ENCODE data around the gene ARHGEF4. TPM values are rescaled to one million over a fixed set of nuclear protein-coding genes. Genes with fewer than 3 reads are reported as not detected.

ARHGEF4 gene
- total RNA-seq, 4 donors from 2014 or later: 52.8 to 82.4 (median 73.3) TPM

DNA sequence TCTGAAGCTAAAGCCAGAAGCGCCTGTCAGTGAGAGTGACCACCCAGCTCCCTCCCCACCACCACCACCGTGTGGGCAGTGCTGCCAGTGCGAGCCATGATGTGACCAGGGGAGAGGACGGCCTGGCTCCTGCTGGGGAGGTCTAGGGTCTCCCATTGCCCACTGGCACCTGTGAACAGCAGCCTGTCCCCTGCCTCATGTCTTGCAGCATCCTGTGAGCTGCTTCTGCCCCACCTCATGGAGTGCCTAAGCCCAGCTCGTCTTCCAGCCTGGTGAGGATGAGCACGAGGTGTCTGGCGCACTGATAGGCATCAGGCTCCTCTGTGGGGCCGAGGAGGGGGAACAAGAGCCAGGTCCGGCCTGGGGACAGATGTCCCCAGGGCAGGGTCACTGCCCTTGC is 195.2 kb downstream of the ARHGEF4 start:
- Histone ChIP-seq H3K27me3 (peaks cover 0 to 30% (median 0%) of the 10 kb centered on the region in 4 donors), H3K36me3 (peaks cover 0 to 36% (median 0%) of the 10 kb centered on the region in 3 donors), H3K4me3 (no peak overlapping the region), H3K27ac (no peak overlapping the region), H3K4me1 (peaks cover 10 to 27% (median 10%) of the 10 kb centered on the region in 3 donors), H3K9me3 (no peaks in the 10 kb centered on the region)
- no peak for DNase-seq
- whole genome bisulfite sequencing, 2 donors: 60% methylated on average over 1 of the region's 9 CpGs; no CpG with 5 or more reads in 1 of the 2 donors
- intact Hi-C loops (cut with DNase I): no loop called here
- TF ChIP-seq, protein P1, sequence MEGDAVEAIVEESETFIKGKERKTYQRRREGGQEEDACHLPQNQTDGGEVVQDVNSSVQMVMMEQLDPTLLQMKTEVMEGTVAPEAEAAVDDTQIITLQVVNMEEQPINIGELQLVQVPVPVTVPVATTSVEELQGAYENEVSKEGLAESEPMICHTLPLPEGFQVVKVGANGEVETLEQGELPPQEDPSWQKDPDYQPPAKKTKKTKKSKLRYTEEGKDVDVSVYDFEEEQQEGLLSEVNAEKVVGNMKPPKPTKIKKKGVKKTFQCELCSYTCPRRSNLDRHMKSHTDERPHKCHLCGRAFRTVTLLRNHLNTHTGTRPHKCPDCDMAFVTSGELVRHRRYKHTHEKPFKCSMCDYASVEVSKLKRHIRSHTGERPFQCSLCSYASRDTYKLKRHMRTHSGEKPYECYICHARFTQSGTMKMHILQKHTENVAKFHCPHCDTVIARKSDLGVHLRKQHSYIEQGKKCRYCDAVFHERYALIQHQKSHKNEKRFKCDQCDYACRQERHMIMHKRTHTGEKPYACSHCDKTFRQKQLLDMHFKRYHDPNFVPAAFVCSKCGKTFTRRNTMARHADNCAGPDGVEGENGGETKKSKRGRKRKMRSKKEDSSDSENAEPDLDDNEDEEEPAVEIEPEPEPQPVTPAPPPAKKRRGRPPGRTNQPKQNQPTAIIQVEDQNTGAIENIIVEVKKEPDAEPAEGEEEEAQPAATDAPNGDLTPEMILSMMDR (IDR thresholded peaks at IDR 0.05): no peak
- no peak for TF ChIP-seq POLR2A (IDR thresholded peaks at IDR 0.05)

DNA sequence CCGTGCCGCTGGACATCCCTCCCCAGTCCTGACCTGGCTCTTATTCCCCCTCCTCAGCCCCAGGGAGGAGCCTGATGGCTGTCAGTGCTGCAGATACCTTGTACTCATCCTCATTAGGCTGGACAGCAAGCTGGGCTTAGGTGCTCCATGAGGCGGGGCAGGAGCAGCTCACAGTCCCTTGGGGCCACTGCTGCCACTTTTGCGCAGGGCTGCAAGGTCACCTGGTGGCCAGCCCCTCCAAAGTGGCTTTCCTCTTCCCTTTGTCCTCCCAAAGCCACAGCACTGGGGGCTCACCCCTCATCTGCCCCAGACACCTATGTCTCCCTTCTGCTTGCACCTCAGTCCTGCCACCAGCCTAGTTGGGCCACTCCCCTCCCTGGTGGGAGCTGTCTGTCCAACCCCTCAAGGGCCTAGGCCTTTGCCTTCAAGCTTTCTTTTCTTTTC is 195.7 kb downstream of the ARHGEF4 start:
- TF ChIP-seq, protein P1 (IDR thresholded peaks at IDR 0.05): no peak
- TF ChIP-seq POLR2A (IDR thresholded peaks at IDR 0.05): no peak
- H3K9me3 ChIP-seq: no peaks in the 10 kb centered on the region
- H3K27me3 ChIP-seq: peaks cover 0 to 30% (median 0%) of the 10 kb centered on the region in 4 donors
- H3K36me3 ChIP-seq: peaks cover 0 to 35% (median 0%) of the 10 kb centered on the region in 3 donors
- intact Hi-C loops (cut with DNase I): no loop called here
- WGBS, 2 donors: 83 to 84% methylated on average over 2 to 4 of the region's 4 CpGs
- H3K4me3 ChIP-seq: no peak overlapping the region
- H3K4me1 ChIP-seq: peaks cover 10 to 27% (median 10%) of the 10 kb centered on the region in 3 donors
- H3K27ac ChIP-seq: no peak overlapping the region
- DNase-seq: no peak

DNA sequence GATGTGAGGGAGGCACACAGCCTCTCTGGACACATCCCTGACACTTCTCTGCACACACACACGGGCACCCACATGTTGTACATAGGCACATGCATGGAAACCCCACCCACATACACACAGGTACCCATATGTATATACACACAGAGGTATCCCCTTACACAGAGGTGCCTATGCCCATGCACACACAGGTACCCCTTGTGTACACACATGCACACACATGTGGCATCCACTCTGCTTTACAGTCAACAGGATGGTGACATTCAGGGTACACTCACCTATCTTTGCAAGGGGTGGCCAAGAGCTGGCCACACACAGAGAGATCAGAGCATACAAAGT is 197.0 kb downstream of the ARHGEF4 start:
- Histone ChIP-seq H3K27ac (no peak overlapping the region), H3K9me3 (no peaks in the 10 kb centered on the region), H3K4me3 (no peak overlapping the region), H3K4me1 (peaks cover 10 to 27% (median 10%) of the 10 kb centered on the region in 3 donors), H3K27me3 (peaks cover 0 to 30% (median 0%) of the 10 kb centered on the region in 4 donors), H3K36me3 (peaks cover 0 to 25% (median 0%) of the 10 kb centered on the region in 3 donors)
- no peak for DNase-seq
- 62 to 100% methylated on average over 1 of the region's 1 CpG for WGBS, 2 donors
- TF ChIP-seq, protein P1 (IDR thresholded peaks at IDR 0.05): no peak
- no peak for TF ChIP-seq POLR2A (IDR thresholded peaks at IDR 0.05)
- intact Hi-C loops (cut with DNase I): no loop called here

DNA sequence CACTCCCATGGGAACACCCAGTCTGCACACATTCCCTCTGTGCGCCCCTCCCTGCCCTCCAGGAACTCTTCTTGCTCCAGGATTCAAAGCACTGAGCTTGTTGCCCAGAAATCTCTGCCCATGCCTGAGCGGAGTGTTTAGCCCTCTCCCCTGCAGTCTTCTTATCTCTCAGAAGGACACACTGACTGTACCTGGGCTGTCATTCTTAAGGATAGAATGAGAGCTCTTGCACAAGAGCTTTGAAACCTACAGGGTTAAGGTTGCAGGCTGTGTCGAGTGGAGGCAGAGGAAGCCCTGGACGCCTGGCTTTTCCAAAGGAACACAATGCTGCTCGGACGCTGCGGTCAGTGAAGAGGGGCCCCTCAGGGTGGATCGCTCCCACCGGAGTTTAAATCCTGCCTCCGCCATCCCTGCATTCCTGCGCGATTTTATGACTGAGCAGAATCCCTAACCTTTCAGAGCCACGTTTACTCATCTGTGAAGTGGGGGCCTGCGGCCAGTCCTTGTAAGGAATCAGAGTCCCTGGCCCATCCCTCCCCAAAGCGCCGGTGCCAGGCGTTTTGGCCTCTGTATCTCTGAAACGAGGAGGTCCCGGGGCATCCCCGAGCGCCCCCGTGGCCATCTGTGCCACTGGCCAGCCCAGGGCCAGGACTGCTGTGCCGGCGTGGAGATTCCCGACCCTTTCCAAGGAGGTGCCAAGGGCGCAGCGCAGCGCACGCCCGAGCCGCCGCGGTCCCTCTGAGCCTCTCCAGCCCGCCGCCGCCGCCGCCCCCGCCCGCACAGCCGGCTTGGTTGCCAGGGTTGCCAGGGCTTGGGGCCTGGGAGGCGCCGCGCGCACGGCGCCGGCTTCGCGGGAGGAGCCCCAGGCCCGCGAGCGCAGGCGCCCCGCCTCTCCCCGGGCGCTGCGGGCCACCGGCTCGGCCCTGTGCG is 197.7 kb downstream of the ARHGEF4 start:
- Histone ChIP-seq H3K4me3 (peak overlapping the region; percentile 16 to 64 (median 40)), H3K4me1 (peaks cover 10 to 27% (median 10%) of the 10 kb centered on the region in 3 donors), H3K9me3 (no peaks in the 10 kb centered on the region), H3K27ac (no peak overlapping the region), H3K27me3 (peaks cover 0 to 30% (median 0%) of the 10 kb centered on the region in 4 donors), H3K36me3 (peaks cover 0 to 27% (median 0%) of the 10 kb centered on the region in 3 donors)
- TF ChIP-seq POLR2A (IDR thresholded peaks at IDR 0.05): no peak
- TF ChIP-seq, protein P1 (IDR thresholded peaks at IDR 0.05): no peak
- WGBS, 2 donors: 3 to 19% methylated on average over 10 to 21 of the region's 61 CpGs
- no peak for DNase-seq
- intact Hi-C loops (cut with DNase I): no loop called here

All from esophagus squamous epithelium (tissue), 5 donors.